Tibial nerve (tissue), 4 donors: ENCODE data around the gene RAI2. TPM values are rescaled to one million over a fixed set of nuclear protein-coding genes. Genes with fewer than 3 reads are reported as not detected.

ENCODE experiments used
- DNase-seq, 2 donors: peaks; one replicate each; pipeline ENCODE4 v3.0.0-alpha.2; 2019; ENCODE audit warnings: low spot score in 2 of 2
- H3K27ac ChIP-seq, 4 donors: fragments of 200-600 bp; sonication (generic) in 3 of 4; one replicate each; pipeline ENCODE4 v1.5.1; 2017 to 2019; ENCODE audit warnings: mild to moderate bottlenecking in 1 of 4
- H3K27me3 ChIP-seq, 2 donors: fragments of 200-600 bp; sonication (generic) in 1 of 2; one replicate each; pipeline versions ENCODE4 v1.5.1 to v1.6.0; 2017 to 2019
- H3K36me3 ChIP-seq, 3 donors: fragments of 200-600 bp; sonication (generic); one replicate each; pipeline ENCODE4 v1.5.1; 2018 to 2019
- H3K4me1 ChIP-seq, 4 donors: fragments of 200-600 bp; sonication (generic) in 3 of 4; one replicate each; pipeline ENCODE4 v1.5.1; 2017 to 2019
- H3K4me3 ChIP-seq, 4 donors: fragments of 200-600 bp; sonication (generic) in 3 of 4; one replicate each; pipeline ENCODE4 v1.5.1; 2017 to 2019; ENCODE audit warnings: mild to moderate bottlenecking in 1 of 4, moderate library complexity in 1 of 4
- H3K9me3 ChIP-seq, 4 donors: fragments of 200-600 bp; sonication (generic) in 3 of 4; one replicate each; pipeline ENCODE4 v1.5.1; 2017 to 2019
- CTCF ChIP-seq, 5 experiments: fragments of 200-600 bp in 3 of 5; fragments of 450-650 bp in 2 of 5; sonication (generic) in 3 of 5; IDR thresholded peaks; one replicate each; pipeline ENCODE4 v1.5.1; 2016 to 2019; ENCODE audit warnings: antibody characterized with exemption in 5 of 5, mild to moderate bottlenecking in 3 of 5, moderate library complexity in 2 of 5
- EP300 ChIP-seq, 2 donors: sonication (generic); formaldehyde crosslinking; IDR thresholded peaks; one replicate each; pipeline ENCODE4 v1.6.1; 2017; ENCODE audit warnings: antibody characterized with exemption in 2 of 2, mild to moderate bottlenecking in 1 of 2
- POLR2A ChIP-seq, 2 donors: fragments of 450-650 bp; IDR thresholded peaks; one replicate each; pipeline ENCODE4 v1.6.1; 2017; ENCODE audit warnings: antibody characterized with exemption in 2 of 2, mild to moderate bottlenecking in 2 of 2, moderate library complexity in 2 of 2
- WGBS, 2 donors: methylation state at CpG; one replicate each; pipeline ENCODE4 v1.1.5; 2018; 5-methylcytosine and 5-hydroxymethylcytosine counted together
- total RNA-seq, 4 donors: library from RNA; depleted of rRNA; stranded (reverse); fragments of >200 nt; gene quantifications; one replicate each; pipeline ENCODE4 v1.1.0, GENCODE V29; 2016

RAI2 gene
- total RNA-seq, 4 donors from 2014 or later: 17.1 to 25.1 (median 23.4) TPM

GRCh38 chrX:17774053-17774452 lies 87.0 kb downstream of the RAI2 start:
- Histone ChIP-seq H3K27me3 (peaks cover 0 to 5% of the 10 kb centered on the region in 2 donors), H3K4me3 (no peak overlapping the region), H3K27ac (no peak overlapping the region), H3K9me3 (no peaks in the 10 kb centered on the region), H3K4me1 (no peaks in the 10 kb centered on the region), H3K36me3 (no peaks in the 10 kb centered on the region)
- WGBS, 2 donors: 71 to 78% methylated on average over 1 of the region's 1 CpG
- no peak for DNase-seq
- no peak for TF ChIP-seq EP300 (IDR thresholded peaks at IDR 0.05)
- TF ChIP-seq CTCF (IDR thresholded peaks at IDR 0.05): no peak
- TF ChIP-seq POLR2A (IDR thresholded peaks at IDR 0.05): no peak

- no peak for DNase-seq
- Histone ChIP-seq H3K27ac (no peak overlapping the region), H3K9me3 (no peaks in the 10 kb centered on the region), H3K4me3 (no peak overlapping the region), H3K27me3 (peaks cover 0 to 5% of the 10 kb centered on the region in 2 donors), H3K36me3 (no peaks in the 10 kb centered on the region), H3K4me1 (no peaks in the 10 kb centered on the region)
- TF ChIP-seq POLR2A (IDR thresholded peaks at IDR 0.05) (no peak), CTCF (IDR thresholded peaks at IDR 0.05) (no peak), EP300 (IDR thresholded peaks at IDR 0.05) (no peak)
- 76 to 82% methylated on average over 8 of the region's 8 CpGs for WGBS, 2 donors
Measured at GRCh38 chrX:17773221-17773876, 87.7 kb downstream of the RAI2 start.

- Histone ChIP-seq H3K27ac (no peak overlapping the region), H3K36me3 (no peaks in the 10 kb centered on the region), H3K4me3 (no peak overlapping the region), H3K9me3 (no peaks in the 10 kb centered on the region), H3K4me1 (no peaks in the 10 kb centered on the region), H3K27me3 (no peaks in the 10 kb centered on the region)
- 67 to 68% methylated on average over 3 of the region's 3 CpGs for WGBS, 2 donors
- DNase-seq: no peak
- TF ChIP-seq POLR2A (IDR thresholded peaks at IDR 0.05): no peak
- TF ChIP-seq CTCF (IDR thresholded peaks at IDR 0.05): no peak
- no peak for TF ChIP-seq EP300 (IDR thresholded peaks at IDR 0.05)
Measured at GRCh38 chrX:17769701-17770269, 91.3 kb downstream of the RAI2 start.

- no peaks in the 10 kb centered on the region for H3K9me3 ChIP-seq
- H3K4me1 ChIP-seq: no peaks in the 10 kb centered on the region
- TF ChIP-seq EP300 (IDR thresholded peaks at IDR 0.05): no peak
- no peak for TF ChIP-seq POLR2A (IDR thresholded peaks at IDR 0.05)
- TF ChIP-seq CTCF (IDR thresholded peaks at IDR 0.05): no peak
- no peaks in the 10 kb centered on the region for H3K27me3 ChIP-seq
- no peak overlapping the region for H3K27ac ChIP-seq
- no peak overlapping the region for H3K4me3 ChIP-seq
- 75 to 100% methylated on average over 1 to 5 of the region's 5 CpGs for WGBS, 2 donors
- no peak for DNase-seq
- no peaks in the 10 kb centered on the region for H3K36me3 ChIP-seq
Measured at GRCh38 chrX:17768997-17769396, 92.1 kb downstream of the RAI2 start.

GRCh38 chrX:17767734-17768133 lies 93.4 kb downstream of the RAI2 start:
- 13 to 38% methylated on average over 1 of the region's 1 CpG for WGBS, 2 donors
- no peak overlapping the region for H3K4me3 ChIP-seq
- H3K36me3 ChIP-seq: no peaks in the 10 kb centered on the region
- DNase-seq: no peak
- H3K27ac ChIP-seq: no peak overlapping the region
- H3K4me1 ChIP-seq: no peaks in the 10 kb centered on the region
- no peaks in the 10 kb centered on the region for H3K9me3 ChIP-seq
- H3K27me3 ChIP-seq: no peaks in the 10 kb centered on the region
- TF ChIP-seq POLR2A (IDR thresholded peaks at IDR 0.05): no peak
- TF ChIP-seq EP300 (IDR thresholded peaks at IDR 0.05): no peak
- no peak for TF ChIP-seq CTCF (IDR thresholded peaks at IDR 0.05)
